Skeletal muscle tissue (tissue), 4 donors: ENCODE data around the gene CCL28. TPM values are rescaled to one million over a fixed set of nuclear protein-coding genes. Genes with fewer than 3 reads are reported as not detected.
"Not testable (repeated sequence)": the region's sequence is repeated elsewhere in the genome, so short reads cannot be mapped to it uniquely, and the experiment has no call there.

Experiments used
- H3K27ac ChIP-seq: one replicate; pipeline ENCODE4 v1.7.0; 2013; ENCODE audit warnings: mild to moderate bottlenecking, low read depth, low read length, inconsistent platforms
- H3K27me3 ChIP-seq, 3 donors: one replicate each; pipeline ENCODE4 v1.7.0; 2013; ENCODE audit warnings: low read length in 3 of 3; ENCODE audit not compliant: control insufficient read depth in 3 of 3, insufficient read depth in 3 of 3
- H3K36me3 ChIP-seq, 3 donors: one replicate each; pipeline ENCODE4 v1.7.0; 2013; ENCODE audit warnings: low read length in 3 of 3; ENCODE audit not compliant: control insufficient read depth in 3 of 3, insufficient read depth in 3 of 3
- H3K4me1 ChIP-seq, 3 donors: one replicate each; pipeline ENCODE4 v1.7.0; 2013; ENCODE audit warnings: low read length in 3 of 3, mild to moderate bottlenecking in 3 of 3; ENCODE audit not compliant: control insufficient read depth in 3 of 3, insufficient read depth in 3 of 3
- H3K4me3 ChIP-seq, 3 donors: one replicate each; pipeline ENCODE4 v1.7.0; 2013; ENCODE audit warnings: low read length in 3 of 3
- H3K9ac ChIP-seq, 3 donors: one replicate each; pipeline ENCODE4 v1.7.0; 2013; ENCODE audit warnings: low read length in 3 of 3, mild to moderate bottlenecking in 3 of 3, moderate library complexity in 2 of 3, low read depth in 1 of 3
- H3K9me3 ChIP-seq, 3 donors: one replicate each; pipeline ENCODE4 v1.7.0; 2013; ENCODE audit warnings: low read length in 3 of 3; ENCODE audit not compliant: control insufficient read depth in 3 of 3
- total RNA-seq: library from RNA; depleted of rRNA; stranded (reverse); fragments of >200 nt; gene quantifications from one replicate; pipeline ENCODE4 v1.2.3, GENCODE V29; 2014
- donor health status: Osteomylitis.

The CCL28 gene
- total RNA-seq, 1 donor from 2014 or later, result 0.52 TPM

DNA sequence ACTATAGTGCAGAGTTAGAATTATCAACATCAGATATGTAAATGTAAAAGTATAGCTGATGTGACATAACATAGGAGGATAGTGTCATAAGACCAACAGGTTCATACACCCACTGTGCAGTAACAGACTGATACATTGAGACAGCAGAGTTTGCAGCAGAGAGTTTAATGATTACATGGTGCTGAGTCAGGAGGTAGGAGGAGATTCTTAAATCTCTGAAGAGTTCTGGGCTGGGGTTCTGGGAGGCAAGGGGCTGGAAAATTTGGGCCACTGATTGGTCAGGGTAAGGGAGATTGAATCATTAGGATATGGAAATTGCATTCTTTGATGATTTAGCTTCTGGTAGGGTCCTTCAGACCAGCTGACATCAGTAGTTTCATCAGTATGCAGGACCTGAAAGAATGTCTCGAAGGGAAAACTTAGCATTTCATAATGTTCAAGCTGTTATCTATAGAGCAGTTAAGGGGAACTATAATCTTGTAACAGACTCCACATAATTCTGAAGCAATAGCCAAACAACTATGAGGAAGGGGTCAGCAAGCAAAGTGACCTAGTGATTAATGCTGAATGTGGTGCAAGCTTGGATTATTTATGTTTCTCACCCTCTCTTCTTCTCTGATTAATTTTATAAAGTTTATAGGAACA, 35.6 kb downstream of the CCL28 start:
- H3K36me3 ChIP-seq, result no peaks in the 10 kb centered on the region
- H3K4me1 ChIP-seq, result no peaks in the 10 kb centered on the region
- no peaks in the 10 kb centered on the region for H3K9me3 ChIP-seq
- no peaks in the 10 kb centered on the region for H3K27me3 ChIP-seq
- no peak overlapping the region for H3K27ac ChIP-seq
- H3K9ac ChIP-seq, result no peak overlapping the region
- no peak overlapping the region for H3K4me3 ChIP-seq

DNA sequence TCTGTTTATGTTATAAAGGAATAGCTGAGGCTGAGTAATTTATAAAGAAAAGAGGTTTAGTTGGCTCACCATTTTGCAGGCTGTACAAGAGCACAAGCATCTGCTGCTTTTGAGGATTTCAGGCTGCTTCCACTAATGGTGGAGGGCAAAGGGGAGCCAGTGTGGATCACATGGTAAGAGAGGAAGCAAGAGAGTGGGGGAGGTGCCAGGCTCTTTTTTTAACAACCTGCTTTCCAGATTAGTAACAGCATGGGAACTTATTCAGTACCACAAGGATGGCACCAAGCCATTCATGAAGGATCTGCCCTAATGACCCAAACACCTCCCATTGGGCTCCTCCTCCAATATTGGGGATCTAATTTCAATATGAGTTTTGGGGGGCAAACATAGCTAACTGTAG, 40.4 kb downstream of the CCL28 start:
- Histone ChIP-seq H3K9me3 (no peaks in the 10 kb centered on the region), H3K4me3 (no peak overlapping the region), H3K27ac (no peak overlapping the region), H3K36me3 (no peaks in the 10 kb centered on the region), H3K9ac (no peak overlapping the region), H3K4me1 (no peaks in the 10 kb centered on the region), H3K27me3 (no peaks in the 10 kb centered on the region)

DNA sequence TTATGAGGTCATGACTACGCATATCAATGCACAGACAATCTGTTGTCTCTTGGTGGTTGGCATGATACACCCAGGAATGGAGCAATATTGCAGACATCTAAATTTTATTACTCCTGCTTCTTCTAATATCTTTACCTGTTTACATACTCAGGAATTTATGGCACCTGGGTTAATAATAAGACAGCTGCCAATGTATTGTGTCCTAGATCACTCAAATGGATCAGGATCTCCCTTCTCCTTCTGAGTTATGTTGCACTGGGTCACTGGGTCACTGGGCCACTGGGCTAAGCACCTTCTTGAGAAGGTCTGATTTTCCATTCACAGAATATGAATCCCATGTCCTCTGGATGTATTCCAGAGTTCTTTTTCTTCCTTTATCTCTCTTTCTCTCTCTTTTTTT, 41.8 kb downstream of the CCL28 start:
- H3K4me3 ChIP-seq, result no peak overlapping the region
- no peaks in the 10 kb centered on the region for H3K4me1 ChIP-seq
- H3K27ac ChIP-seq, result no peak overlapping the region
- H3K9ac ChIP-seq, result no peak overlapping the region
- no peaks in the 10 kb centered on the region for H3K9me3 ChIP-seq
- no peaks in the 10 kb centered on the region for H3K36me3 ChIP-seq
- H3K27me3 ChIP-seq, result no peaks in the 10 kb centered on the region

DNA sequence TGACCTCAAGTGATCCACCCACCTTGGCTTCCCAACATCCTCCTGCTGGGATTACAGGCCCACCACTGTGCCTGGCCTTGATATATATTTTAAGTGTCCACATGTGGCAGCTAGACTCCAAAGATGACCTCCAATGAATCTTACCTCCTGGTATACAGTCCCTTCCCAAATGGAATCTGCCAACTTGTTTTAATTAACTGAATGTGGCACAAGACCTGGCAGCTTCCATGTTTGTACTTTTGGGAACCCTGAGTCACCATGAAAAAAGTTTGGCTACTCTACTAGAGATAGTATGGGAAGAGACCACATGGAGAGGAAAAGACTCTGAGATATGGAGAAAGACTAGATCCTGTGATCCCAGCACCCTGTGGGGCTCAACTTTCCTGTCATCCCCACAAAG, 42.5 kb downstream of the CCL28 start:
- Histone ChIP-seq H3K4me3 (no peak overlapping the region), H3K27ac (no peak overlapping the region), H3K4me1 (no peaks in the 10 kb centered on the region), H3K36me3 (no peaks in the 10 kb centered on the region), H3K27me3 (no peaks in the 10 kb centered on the region), H3K9ac (no peak overlapping the region), H3K9me3 (no peaks in the 10 kb centered on the region)

DNA sequence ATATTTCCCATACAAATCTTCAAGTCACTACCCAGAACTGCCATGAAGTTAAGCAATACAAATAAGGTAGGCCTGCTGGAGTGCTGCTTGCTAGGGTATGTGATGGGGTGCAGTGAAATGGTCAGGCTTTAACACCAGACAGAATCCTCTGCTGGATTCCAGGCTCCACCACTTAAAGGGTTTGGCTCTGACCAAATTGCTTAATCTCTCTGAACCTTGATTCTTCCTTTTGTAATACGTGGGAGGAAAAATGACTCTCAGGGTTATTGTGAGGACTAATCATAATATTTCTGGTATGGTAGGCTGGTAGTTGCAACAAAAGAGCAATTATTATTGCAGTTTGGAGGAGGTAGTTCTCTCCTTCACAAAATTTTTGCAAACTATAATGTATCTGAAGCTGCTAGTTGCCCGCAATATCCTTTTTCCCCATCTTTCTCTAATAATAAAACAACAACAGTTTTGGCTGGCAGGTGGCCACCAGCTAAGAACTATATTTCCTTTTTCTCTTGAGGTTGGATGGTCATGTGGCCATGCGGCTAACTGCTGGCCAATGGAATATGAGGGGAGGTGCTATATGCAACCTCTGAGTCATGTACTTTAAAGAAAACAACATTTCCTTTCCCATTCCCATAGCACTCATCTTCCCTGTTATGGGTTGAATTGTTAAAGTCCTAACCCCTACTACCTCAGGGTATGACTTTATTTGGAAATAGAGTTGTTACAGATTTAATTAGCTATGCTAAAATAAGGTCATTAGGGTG, 44.1 kb downstream of the CCL28 start:
- Histone ChIP-seq H3K27ac (no peak overlapping the region), H3K4me3 (no peak overlapping the region), H3K9me3 (peaks cover 0 to under 1% (median 0%) of the 10 kb centered on the region in 3 donors), H3K9ac (no peak overlapping the region), H3K27me3 (no peaks in the 10 kb centered on the region), H3K36me3 (no peaks in the 10 kb centered on the region), H3K4me1 (no peaks in the 10 kb centered on the region)

DNA sequence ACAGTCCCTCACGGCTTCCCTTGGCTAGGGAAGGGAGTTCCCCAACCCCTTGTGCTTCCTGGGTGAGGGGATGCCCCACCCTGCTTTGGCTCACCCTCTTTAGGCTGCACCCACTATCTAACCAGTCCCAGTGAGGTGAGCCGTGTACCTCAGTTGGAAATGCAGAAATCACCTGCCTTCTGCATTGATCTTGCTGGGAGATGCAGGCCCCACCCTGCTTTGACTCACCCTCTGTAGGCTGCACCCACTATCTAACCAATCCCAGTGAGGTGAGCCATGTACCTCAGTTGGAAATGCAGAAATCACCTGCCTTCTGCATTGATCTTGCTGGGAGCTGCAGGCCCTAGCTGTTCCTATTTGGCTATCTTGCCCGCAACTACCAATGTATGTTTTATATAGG, 44.7 kb downstream of the CCL28 start:
- Histone ChIP-seq H3K27ac (no peak overlapping the region), H3K9me3 (peaks cover 0 to 2% (median 0%) of the 10 kb centered on the region in 3 donors), H3K4me3 (no peak overlapping the region), H3K36me3 (no peaks in the 10 kb centered on the region), H3K4me1 (no peaks in the 10 kb centered on the region), H3K9ac (no peak overlapping the region), H3K27me3 (no peaks in the 10 kb centered on the region)

DNA sequence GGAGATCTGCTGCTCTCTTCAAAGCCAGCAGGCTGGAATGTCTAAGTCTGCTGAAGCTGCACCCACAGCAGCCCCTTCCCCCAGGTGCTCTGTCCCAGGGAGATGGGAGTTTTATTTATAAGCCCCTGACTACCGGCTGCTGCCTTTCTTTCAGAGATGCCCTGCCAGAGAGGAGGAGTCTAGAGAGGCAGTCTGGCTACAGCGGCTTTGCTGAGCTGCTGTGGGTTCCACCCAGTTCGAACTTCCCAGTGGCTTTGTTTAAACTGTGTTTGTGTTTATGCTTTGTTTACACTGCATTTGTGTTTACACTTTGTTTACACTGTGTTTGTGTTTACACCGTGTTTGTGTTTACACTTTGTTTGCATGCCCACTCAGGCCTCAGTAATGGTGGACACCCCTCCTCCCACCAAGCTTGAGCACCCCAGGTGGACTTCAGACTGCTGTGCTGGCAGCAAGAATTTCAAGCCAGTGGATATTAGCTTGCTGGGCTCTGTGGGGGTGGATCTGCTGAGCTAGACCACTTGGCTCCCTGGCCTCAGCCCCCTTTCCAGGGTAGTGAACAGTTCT, 45.4 kb downstream of the CCL28 start:
- H3K36me3 ChIP-seq, H3K27ac ChIP-seq, H3K4me1 ChIP-seq, H3K9ac ChIP-seq, H3K4me3 ChIP-seq, H3K9me3 ChIP-seq, H3K27me3 ChIP-seq: not testable (repeated sequence)

DNA sequence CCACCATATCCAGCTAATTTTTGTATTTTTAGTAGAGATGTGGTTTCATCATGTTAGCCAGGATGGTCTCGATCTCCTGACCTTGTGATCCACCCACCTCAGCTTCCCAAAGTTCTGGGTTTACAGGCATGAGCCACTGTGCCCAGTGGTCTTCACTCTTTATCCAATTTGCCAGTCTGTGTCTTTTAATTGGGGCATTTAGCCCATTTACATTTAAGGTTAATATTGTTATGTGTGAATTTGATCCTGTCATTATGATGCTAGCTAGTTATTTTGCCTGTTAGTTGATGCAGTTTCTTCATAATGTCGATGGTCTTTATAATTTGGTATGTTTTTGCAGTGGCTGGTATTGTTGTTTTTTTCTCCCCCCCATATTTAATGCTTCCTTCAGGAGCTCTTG, 47.0 kb downstream of the CCL28 start:
- H3K4me1 ChIP-seq, H3K27me3 ChIP-seq, H3K36me3 ChIP-seq, H3K4me3 ChIP-seq, H3K27ac ChIP-seq, H3K9me3 ChIP-seq, H3K9ac ChIP-seq: not testable (repeated sequence)

DNA sequence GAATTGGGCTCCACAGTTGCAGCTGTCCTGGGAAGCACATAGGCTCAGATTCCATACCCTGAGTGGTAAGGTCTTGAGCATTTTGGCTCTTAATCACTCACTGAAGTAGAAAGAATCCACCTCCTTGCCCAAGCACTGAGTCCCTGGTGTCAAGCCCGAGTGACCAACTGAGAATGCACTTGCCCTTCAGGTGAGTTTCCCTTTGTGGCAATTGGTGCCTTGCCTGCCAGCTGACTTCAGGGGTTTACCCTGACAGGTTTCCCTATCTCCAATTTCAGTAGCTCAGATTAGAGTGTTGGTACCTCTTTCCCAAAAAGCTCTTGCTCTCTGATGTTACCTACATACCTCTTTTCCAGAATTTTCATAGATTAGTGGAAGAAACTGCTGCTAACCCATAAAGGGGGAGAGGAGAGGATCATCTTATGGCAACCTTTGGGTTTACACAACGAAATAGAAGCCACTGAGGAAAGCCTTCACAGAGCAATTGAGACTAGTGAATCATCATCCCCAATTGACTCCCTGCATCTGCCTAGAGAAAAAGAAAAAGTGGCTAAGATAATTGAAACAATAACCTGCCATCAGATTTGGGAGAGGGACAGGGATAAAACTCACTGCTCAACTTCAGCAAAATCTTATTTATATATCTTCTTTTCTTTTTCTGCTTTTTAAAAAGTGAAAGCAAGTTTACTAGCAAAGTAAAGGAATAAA, 48.6 kb downstream of the CCL28 start:
- H3K4me3 ChIP-seq, result no peak overlapping the region
- no peaks in the 10 kb centered on the region for H3K27me3 ChIP-seq
- no peaks in the 10 kb centered on the region for H3K36me3 ChIP-seq
- H3K4me1 ChIP-seq, result no peaks in the 10 kb centered on the region
- peaks cover 0 to 2% (median 0%) of the 10 kb centered on the region in 3 donors for H3K9me3 ChIP-seq
- H3K27ac ChIP-seq, result no peak overlapping the region
- H3K9ac ChIP-seq, result no peak overlapping the region
